T-helper 2 cell treated with Interferon-gamma antibody and Interleukin-4, amounts not matched to agents 5 μg/mL and 100 μg/mL, for 36 hours (primary cell): ENCODE data around the gene DMTF1.
A peak's percentile ranks its signal among the peaks of the same experiment; 100 is the strongest.

Experiments used
- DNase-seq: peaks from one replicate; pipeline ENCODE4 v3.0.0; 2021; ENCODE audit warnings: low spot score
- H3K27ac Mint-ChIP-seq: one replicate; pipeline ENCODE4 v1.8.0; 2021; ENCODE audit warnings: mild to moderate bottlenecking, mixed read lengths
- H3K27me3 Mint-ChIP-seq: one replicate; pipeline ENCODE4 v1.8.0; 2021; ENCODE audit warnings: low read depth, mixed read lengths
- H3K36me3 Mint-ChIP-seq: one replicate; pipeline ENCODE4 v1.8.0; 2021; ENCODE audit warnings: low read depth, mixed read lengths
- H3K4me1 Mint-ChIP-seq: one replicate; pipeline ENCODE4 v1.8.0; 2021; ENCODE audit warnings: low read depth, mixed read lengths
- H3K4me3 Mint-ChIP-seq: one replicate; pipeline ENCODE4 v1.8.0; 2022; ENCODE audit warnings: mild to moderate bottlenecking, moderate library complexity, mixed read lengths
- H3K9me3 Mint-ChIP-seq: one replicate; pipeline ENCODE4 v1.8.0; 2021; ENCODE audit warnings: mixed read lengths

DMTF1 gene

GRCh38 chr7:87129332-87129731 is 22.9 kb upstream of the DMTF1 start:
- Mint-ChIP-seq H3K36me3 (no peaks in the 10 kb centered on the region), H3K4me3 (no peak overlapping the region), H3K4me1 (no peaks in the 10 kb centered on the region), H3K9me3 (no peaks in the 10 kb centered on the region), H3K27me3 (peaks cover 13% of the 10 kb centered on the region), H3K27ac (no peak overlapping the region)
- DNase-seq, result no peak

- Mint-ChIP-seq H3K27ac (no peak overlapping the region), H3K4me3 (no peak overlapping the region), H3K4me1 (no peaks in the 10 kb centered on the region), H3K36me3 (no peaks in the 10 kb centered on the region), H3K9me3 (no peaks in the 10 kb centered on the region), H3K27me3 (peaks cover 13% of the 10 kb centered on the region)
- no peak for DNase-seq
Measured at GRCh38 chr7:87129848-87130247, 22.4 kb upstream of the DMTF1 start.

GRCh38 chr7:87131771-87132170 is 20.5 kb upstream of the DMTF1 start:
- Mint-ChIP-seq H3K4me3 (no peak overlapping the region), H3K27ac (no peak overlapping the region), H3K4me1 (no peaks in the 10 kb centered on the region), H3K36me3 (no peaks in the 10 kb centered on the region), H3K9me3 (no peaks in the 10 kb centered on the region), H3K27me3 (peaks cover 5% of the 10 kb centered on the region)
- DNase-seq, result no peak

- no peaks in the 10 kb centered on the region for H3K4me1 Mint-ChIP-seq
- H3K27me3 Mint-ChIP-seq, result peaks cover 25% of the 10 kb centered on the region
- no peaks in the 10 kb centered on the region for H3K36me3 Mint-ChIP-seq
- no peak overlapping the region for H3K4me3 Mint-ChIP-seq
- DNase-seq, result no peak
- H3K9me3 Mint-ChIP-seq, result no peaks in the 10 kb centered on the region
- H3K27ac Mint-ChIP-seq, result no peak overlapping the region
Measured at GRCh38 chr7:87137271-87137670, 15.0 kb upstream of the DMTF1 start.

GRCh38 chr7:87139514-87139913 is 12.7 kb upstream of the DMTF1 start:
- H3K4me1 Mint-ChIP-seq, result peaks cover 5% of the 10 kb centered on the region
- no peak overlapping the region for H3K27ac Mint-ChIP-seq
- H3K9me3 Mint-ChIP-seq, result no peaks in the 10 kb centered on the region
- H3K36me3 Mint-ChIP-seq, result no peaks in the 10 kb centered on the region
- H3K27me3 Mint-ChIP-seq, result peaks cover 20% of the 10 kb centered on the region
- DNase-seq, result no peak
- no peak overlapping the region for H3K4me3 Mint-ChIP-seq

- H3K4me3 Mint-ChIP-seq, result no peak overlapping the region
- no peaks in the 10 kb centered on the region for H3K36me3 Mint-ChIP-seq
- peaks cover 7% of the 10 kb centered on the region for H3K4me1 Mint-ChIP-seq
- no peak overlapping the region for H3K27ac Mint-ChIP-seq
- DNase-seq, result no peak
- H3K9me3 Mint-ChIP-seq, result no peaks in the 10 kb centered on the region
- H3K27me3 Mint-ChIP-seq, result peaks cover 20% of the 10 kb centered on the region
Measured at GRCh38 chr7:87140271-87140748, 11.9 kb upstream of the DMTF1 start.

GRCh38 chr7:87144173-87144657 is 8.0 kb upstream of the DMTF1 start:
- H3K9me3 Mint-ChIP-seq, result no peaks in the 10 kb centered on the region
- H3K27ac Mint-ChIP-seq, result no peak overlapping the region
- H3K27me3 Mint-ChIP-seq, result peaks cover 7% of the 10 kb centered on the region
- no peak overlapping the region for H3K4me3 Mint-ChIP-seq
- peaks cover 7% of the 10 kb centered on the region for H3K4me1 Mint-ChIP-seq
- no peak for DNase-seq
- H3K36me3 Mint-ChIP-seq, result no peaks in the 10 kb centered on the region

- H3K36me3 Mint-ChIP-seq, result no peaks in the 10 kb centered on the region
- H3K4me3 Mint-ChIP-seq, result no peak overlapping the region
- no peak overlapping the region for H3K27ac Mint-ChIP-seq
- no peaks in the 10 kb centered on the region for H3K9me3 Mint-ChIP-seq
- no peak for DNase-seq
- H3K27me3 Mint-ChIP-seq, result no peaks in the 10 kb centered on the region
- peaks cover 10% of the 10 kb centered on the region for H3K4me1 Mint-ChIP-seq
Measured at GRCh38 chr7:87146740-87147386, 5.4 kb upstream of the DMTF1 start.

- no peak overlapping the region for H3K27ac Mint-ChIP-seq
- H3K36me3 Mint-ChIP-seq, result no peaks in the 10 kb centered on the region
- H3K27me3 Mint-ChIP-seq, result no peaks in the 10 kb centered on the region
- H3K9me3 Mint-ChIP-seq, result no peaks in the 10 kb centered on the region
- peaks cover 10% of the 10 kb centered on the region for H3K4me1 Mint-ChIP-seq
- no peak for DNase-seq
- no peak overlapping the region for H3K4me3 Mint-ChIP-seq
Measured at GRCh38 chr7:87147500-87147899, 4.8 kb upstream of the DMTF1 start.

GRCh38 chr7:87148332-87148955 is 3.8 kb upstream of the DMTF1 start:
- DNase-seq, result no peak
- no peaks in the 10 kb centered on the region for H3K9me3 Mint-ChIP-seq
- H3K36me3 Mint-ChIP-seq, result peaks cover 7% of the 10 kb centered on the region
- no peak overlapping the region for H3K4me3 Mint-ChIP-seq
- peaks cover 10% of the 10 kb centered on the region for H3K4me1 Mint-ChIP-seq
- H3K27me3 Mint-ChIP-seq, result no peaks in the 10 kb centered on the region
- no peak overlapping the region for H3K27ac Mint-ChIP-seq

GRCh38 chr7:87151002-87151728 is 1.1 kb upstream of the DMTF1 start:
- Mint-ChIP-seq H3K4me1 (peaks cover 17% of the 10 kb centered on the region), H3K27ac (no peak overlapping the region), H3K4me3 (peak overlapping the region; percentile 98), H3K36me3 (peaks cover 23% of the 10 kb centered on the region), H3K27me3 (no peaks in the 10 kb centered on the region), H3K9me3 (no peaks in the 10 kb centered on the region)
- DNase-seq, result no peak

GRCh38 chr7:87151729-87152111 is 533 bp upstream of the DMTF1 start:
- Mint-ChIP-seq H3K4me1 (peaks cover 23% of the 10 kb centered on the region), H3K4me3 (peak overlapping the region; percentile 98), H3K9me3 (no peaks in the 10 kb centered on the region), H3K27ac (peak overlapping the region; percentile 99), H3K27me3 (no peaks in the 10 kb centered on the region), H3K36me3 (peaks cover 24% of the 10 kb centered on the region)
- DNase-seq, result no peak

- DNase-seq, result peak; percentile 43
- H3K4me3 Mint-ChIP-seq, result peak overlapping the region; percentile 98
- H3K27ac Mint-ChIP-seq, result peak overlapping the region; percentile 99
- H3K9me3 Mint-ChIP-seq, result no peaks in the 10 kb centered on the region
- H3K36me3 Mint-ChIP-seq, result peaks cover 29% of the 10 kb centered on the region
- H3K4me1 Mint-ChIP-seq, result peaks cover 32% of the 10 kb centered on the region
- no peaks in the 10 kb centered on the region for H3K27me3 Mint-ChIP-seq
Measured at GRCh38 chr7:87152897-87153641, 816 bp downstream of the DMTF1 start.

GRCh38 chr7:87154166-87154565 is 1.9 kb downstream of the DMTF1 start:
- Mint-ChIP-seq H3K27ac (no peak overlapping the region), H3K36me3 (peaks cover 29% of the 10 kb centered on the region), H3K4me1 (peaks cover 35% of the 10 kb centered on the region), H3K27me3 (no peaks in the 10 kb centered on the region), H3K4me3 (peak overlapping the region; percentile 98), H3K9me3 (no peaks in the 10 kb centered on the region)
- no peak for DNase-seq
